GM23338 (cell line): Measurements from ENCODE around the gene XPA.

Experiments
- EZH2 ChIP-seq: fragments of 200-600 bp; sonication (generic); IDR thresholded peaks from one replicate; pipeline ENCODE4 v1.8.0; 2017; ENCODE audit warnings: antibody characterized with exemption, mild to moderate bottlenecking, low read depth; ENCODE audit not compliant: unreplicated experiment
- EZH2phosphoT487 ChIP-seq: fragments of 200-600 bp; sonication (generic); IDR thresholded peaks from one replicate; pipeline ENCODE4 v1.8.1; 2018; ENCODE audit warnings: antibody characterized with exemption; ENCODE audit not compliant: unreplicated experiment
- JUNB ChIP-seq: IDR thresholded peaks from one replicate; pipeline ENCODE4 v1.6.1; 2016; ENCODE audit warnings: antibody characterized with exemption; ENCODE audit not compliant: unreplicated experiment
- POLR2AphosphoS5 ChIP-seq: IDR thresholded peaks from 2 replicates; pipeline ENCODE4 v1.6.1; 2016; ENCODE audit warnings: antibody characterized with exemption, low read depth
- TF ChIP-seq, protein P1 (sequence below), 2 experiments: fragments of 200-600 bp in 1 of 2; sonication (generic) in 1 of 2; conservative IDR thresholded peaks; 2 replicates each; pipeline versions ENCODE4 v1.5.1 to v1.6.1; 2016 to 2017; ENCODE audit warnings: antibody characterized with exemption in 2 of 2, low read depth in 2 of 2, mild to moderate bottlenecking in 2 of 2, moderate library complexity in 1 of 2
- TF ChIP-seq, protein P2 (sequence below): IDR thresholded peaks from one replicate; pipeline ENCODE4 v1.6.1; 2018; ENCODE audit warnings: antibody characterized with exemption; ENCODE audit not compliant: unreplicated experiment

DNA sequence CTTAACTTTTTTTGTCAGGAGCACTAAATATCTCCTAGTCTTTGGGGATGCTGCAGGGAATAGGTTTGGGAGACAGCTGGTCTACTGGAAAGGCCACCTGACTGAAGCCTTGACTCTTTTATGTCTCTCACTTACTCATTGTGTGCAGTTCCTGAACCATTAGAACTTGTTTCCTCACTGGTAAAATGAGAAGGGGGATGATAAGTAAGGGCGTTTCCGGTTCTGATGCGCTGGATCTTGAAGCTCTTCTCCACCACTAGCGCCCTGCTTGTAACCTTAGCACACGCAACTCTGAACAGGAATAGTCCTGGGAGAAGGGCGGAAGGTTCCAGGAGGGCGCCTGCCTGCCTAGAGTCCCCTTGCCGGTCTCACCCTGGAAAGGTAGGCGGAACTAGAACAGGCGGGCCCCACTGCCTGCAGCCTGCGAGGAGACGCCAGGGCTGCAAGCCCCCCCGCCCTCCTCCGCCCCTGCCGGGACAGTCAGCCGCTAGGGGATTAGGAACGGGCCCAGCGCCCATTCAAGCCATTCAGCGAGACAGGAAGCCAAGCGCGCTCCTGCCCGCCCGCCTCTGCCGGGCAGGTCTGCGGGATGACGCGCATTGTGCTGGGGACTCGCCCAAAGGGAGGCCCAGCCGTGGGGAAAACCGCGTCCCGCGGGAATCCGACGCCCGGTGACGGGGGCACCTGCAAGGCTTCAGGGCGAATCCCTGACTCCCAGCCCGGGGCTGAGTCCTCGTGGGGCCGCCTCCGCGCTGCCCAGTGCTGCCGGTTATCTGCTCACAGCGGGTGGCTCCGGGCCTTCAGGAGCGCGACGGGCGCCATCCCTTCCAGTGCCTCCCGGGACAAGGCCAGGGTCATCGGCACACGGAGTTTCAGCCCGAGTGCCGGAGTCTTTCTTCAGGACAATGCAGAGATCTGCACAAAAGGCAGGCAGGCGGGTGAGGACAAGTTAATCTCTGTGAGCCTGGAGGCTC lies 44.0 kb upstream of the XPA start:
- TF ChIP-seq, protein P1, sequence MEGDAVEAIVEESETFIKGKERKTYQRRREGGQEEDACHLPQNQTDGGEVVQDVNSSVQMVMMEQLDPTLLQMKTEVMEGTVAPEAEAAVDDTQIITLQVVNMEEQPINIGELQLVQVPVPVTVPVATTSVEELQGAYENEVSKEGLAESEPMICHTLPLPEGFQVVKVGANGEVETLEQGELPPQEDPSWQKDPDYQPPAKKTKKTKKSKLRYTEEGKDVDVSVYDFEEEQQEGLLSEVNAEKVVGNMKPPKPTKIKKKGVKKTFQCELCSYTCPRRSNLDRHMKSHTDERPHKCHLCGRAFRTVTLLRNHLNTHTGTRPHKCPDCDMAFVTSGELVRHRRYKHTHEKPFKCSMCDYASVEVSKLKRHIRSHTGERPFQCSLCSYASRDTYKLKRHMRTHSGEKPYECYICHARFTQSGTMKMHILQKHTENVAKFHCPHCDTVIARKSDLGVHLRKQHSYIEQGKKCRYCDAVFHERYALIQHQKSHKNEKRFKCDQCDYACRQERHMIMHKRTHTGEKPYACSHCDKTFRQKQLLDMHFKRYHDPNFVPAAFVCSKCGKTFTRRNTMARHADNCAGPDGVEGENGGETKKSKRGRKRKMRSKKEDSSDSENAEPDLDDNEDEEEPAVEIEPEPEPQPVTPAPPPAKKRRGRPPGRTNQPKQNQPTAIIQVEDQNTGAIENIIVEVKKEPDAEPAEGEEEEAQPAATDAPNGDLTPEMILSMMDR (conservative IDR thresholded peaks at IDR 0.05; ENCODE audit: low read depth in 2 of 2): peak in 1 of 2 experiments; percentile 15; a peak in 1 of 4 replicates
- TF ChIP-seq, protein P2, sequence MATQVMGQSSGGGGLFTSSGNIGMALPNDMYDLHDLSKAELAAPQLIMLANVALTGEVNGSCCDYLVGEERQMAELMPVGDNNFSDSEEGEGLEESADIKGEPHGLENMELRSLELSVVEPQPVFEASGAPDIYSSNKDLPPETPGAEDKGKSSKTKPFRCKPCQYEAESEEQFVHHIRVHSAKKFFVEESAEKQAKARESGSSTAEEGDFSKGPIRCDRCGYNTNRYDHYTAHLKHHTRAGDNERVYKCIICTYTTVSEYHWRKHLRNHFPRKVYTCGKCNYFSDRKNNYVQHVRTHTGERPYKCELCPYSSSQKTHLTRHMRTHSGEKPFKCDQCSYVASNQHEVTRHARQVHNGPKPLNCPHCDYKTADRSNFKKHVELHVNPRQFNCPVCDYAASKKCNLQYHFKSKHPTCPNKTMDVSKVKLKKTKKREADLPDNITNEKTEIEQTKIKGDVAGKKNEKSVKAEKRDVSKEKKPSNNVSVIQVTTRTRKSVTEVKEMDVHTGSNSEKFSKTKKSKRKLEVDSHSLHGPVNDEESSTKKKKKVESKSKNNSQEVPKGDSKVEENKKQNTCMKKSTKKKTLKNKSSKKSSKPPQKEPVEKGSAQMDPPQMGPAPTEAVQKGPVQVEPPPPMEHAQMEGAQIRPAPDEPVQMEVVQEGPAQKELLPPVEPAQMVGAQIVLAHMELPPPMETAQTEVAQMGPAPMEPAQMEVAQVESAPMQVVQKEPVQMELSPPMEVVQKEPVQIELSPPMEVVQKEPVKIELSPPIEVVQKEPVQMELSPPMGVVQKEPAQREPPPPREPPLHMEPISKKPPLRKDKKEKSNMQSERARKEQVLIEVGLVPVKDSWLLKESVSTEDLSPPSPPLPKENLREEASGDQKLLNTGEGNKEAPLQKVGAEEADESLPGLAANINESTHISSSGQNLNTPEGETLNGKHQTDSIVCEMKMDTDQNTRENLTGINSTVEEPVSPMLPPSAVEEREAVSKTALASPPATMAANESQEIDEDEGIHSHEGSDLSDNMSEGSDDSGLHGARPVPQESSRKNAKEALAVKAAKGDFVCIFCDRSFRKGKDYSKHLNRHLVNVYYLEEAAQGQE: no peak
- TF ChIP-seq EZH2: no peak
- TF ChIP-seq EZH2phosphoT487: no peak
- peak; percentile 50 for TF ChIP-seq POLR2AphosphoS5
- no peak for TF ChIP-seq JUNB
